Upper lobe of left lung (tissue), 4 donors: ENCODE measurements around the gene PCNX2.

Experiments used
- EP300 ChIP-seq, 4 donors: sonication (generic); formaldehyde crosslinking; IDR thresholded peaks; one replicate each; pipeline ENCODE4 v1.5.1; 2017; ENCODE audit warnings: antibody characterized with exemption in 4 of 4, control low read depth in 2 of 4
- POLR2A ChIP-seq, 4 donors: fragments of 450-650 bp; IDR thresholded peaks; one replicate each; pipeline ENCODE4 v1.5.1; 2016 to 2017; ENCODE audit warnings: antibody characterized with exemption in 4 of 4, mild to moderate bottlenecking in 2 of 4
- TF ChIP-seq, protein P1 (sequence below), 6 experiments: fragments of 450-650 bp in 4 of 6; fragments of 200-600 bp in 2 of 6; sonication (generic) in 2 of 6; IDR thresholded peaks; one replicate each; pipeline ENCODE4 v1.5.1; 2016 to 2019; ENCODE audit warnings: antibody characterized with exemption in 6 of 6

DNA sequence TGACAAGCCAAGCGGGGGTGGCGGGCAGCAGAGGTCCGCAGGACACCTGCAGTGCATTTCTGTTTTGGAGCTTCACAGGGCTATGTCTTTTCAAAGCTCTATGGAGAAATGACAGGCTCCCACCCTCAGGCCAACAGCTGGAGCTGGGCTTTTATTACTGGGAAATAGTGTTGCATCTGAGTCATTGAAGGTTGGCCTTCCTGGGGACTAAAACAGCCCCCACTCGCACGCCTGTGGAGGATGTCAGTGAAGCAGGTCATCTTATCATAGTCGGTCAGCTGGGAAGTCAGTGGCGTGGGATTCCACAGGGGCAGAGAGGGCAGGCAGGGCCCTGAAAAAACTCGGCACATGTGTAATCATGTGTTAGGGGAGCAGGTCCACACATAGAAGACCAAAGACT, 289.8 kb downstream of the PCNX2 start:
- TF ChIP-seq, protein P1, sequence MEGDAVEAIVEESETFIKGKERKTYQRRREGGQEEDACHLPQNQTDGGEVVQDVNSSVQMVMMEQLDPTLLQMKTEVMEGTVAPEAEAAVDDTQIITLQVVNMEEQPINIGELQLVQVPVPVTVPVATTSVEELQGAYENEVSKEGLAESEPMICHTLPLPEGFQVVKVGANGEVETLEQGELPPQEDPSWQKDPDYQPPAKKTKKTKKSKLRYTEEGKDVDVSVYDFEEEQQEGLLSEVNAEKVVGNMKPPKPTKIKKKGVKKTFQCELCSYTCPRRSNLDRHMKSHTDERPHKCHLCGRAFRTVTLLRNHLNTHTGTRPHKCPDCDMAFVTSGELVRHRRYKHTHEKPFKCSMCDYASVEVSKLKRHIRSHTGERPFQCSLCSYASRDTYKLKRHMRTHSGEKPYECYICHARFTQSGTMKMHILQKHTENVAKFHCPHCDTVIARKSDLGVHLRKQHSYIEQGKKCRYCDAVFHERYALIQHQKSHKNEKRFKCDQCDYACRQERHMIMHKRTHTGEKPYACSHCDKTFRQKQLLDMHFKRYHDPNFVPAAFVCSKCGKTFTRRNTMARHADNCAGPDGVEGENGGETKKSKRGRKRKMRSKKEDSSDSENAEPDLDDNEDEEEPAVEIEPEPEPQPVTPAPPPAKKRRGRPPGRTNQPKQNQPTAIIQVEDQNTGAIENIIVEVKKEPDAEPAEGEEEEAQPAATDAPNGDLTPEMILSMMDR (IDR thresholded peaks at IDR 0.05) = no peak
- TF ChIP-seq POLR2A (IDR thresholded peaks at IDR 0.05) (no peak), EP300 (IDR thresholded peaks at IDR 0.05) (no peak)
